ENCODE results near the gene OR5H2. TPM values are rescaled to one million over a fixed set of nuclear protein-coding genes. Genes with fewer than 3 reads are reported as not detected.

The OR5H2 gene
- total and polyA plus RNA-seq, 10 of the 15 experiments (the other 5 are each of a cell fraction or from before 2014, with no cell fraction given): 1.7 TPM; not detected in 9

- intact Hi-C loops (cut with micrococcal nuclease; ENCODE audit: unreplicated experiment): loop anchor here (5.0 kb wide), 1 partner anchor 95 kb away; no protein-coding TSS in a partner anchor
- CTCF ChIA-PET: interaction anchor here (0.7 to 3.1 kb wide), 8 partner anchors 12 to 289 kb away, joined by 3 to 16 read pairs (median 4); no protein-coding TSS in a partner anchor
These were observed 44.6 kb downstream of the OR5H2 start for GRCh38 chr3:98326945-98327344.

More at GRCh38 chr3:98326945-98327344, 44.6 kb downstream of the OR5H2 start:
- H3K79me2 ChIP-seq (ENCODE audit: control insufficient read depth, insufficient read depth, low read length): no peaks in the 10 kb centered on the region
- FAIRE-seq (no peak), ATAC-seq (peak; percentile 69), DNase-seq (ENCODE audit: low read depth, low spot score) (peak; percentile 35)
- in situ Hi-C loops (cut with MboI): loop anchor here (5.0 to 25.0 kb wide), 3 partner anchors 140 to 485 kb away; no protein-coding TSS in a partner anchor
- ChIA-PET POLR2A (interaction anchor here (0.6 to 2.3 kb wide), 2 partner anchors 13 to 52 kb away, joined by 6 read pairs; no protein-coding TSS in a partner anchor), RAD21 (ENCODE audit: unreplicated experiment) (interaction anchor here (1.1 kb wide), 1 partner anchor 142 kb away, joined by 3 read pairs; no protein-coding TSS in a partner anchor), SMC1A (ENCODE audit: uncharacterized antibody, unreplicated experiment) (interaction anchor here (1.0 to 5.7 kb wide), 4 partner anchors 13 to 286 kb away, joined by 3 to 41 read pairs (median 6); no protein-coding TSS in a partner anchor)
- no peaks in the 10 kb centered on the region for H3K27me3 ChIP-seq (replicated peaks in 1 of 2; ENCODE audit: control insufficient read depth in 2 of 2, insufficient read depth in 2 of 2, low read length in 1 of 2)
- no peaks in the 10 kb centered on the region for H3K36me3 ChIP-seq (ENCODE audit: control insufficient read depth in 2 of 2, insufficient read depth in 2 of 2, low read length in 1 of 2)
- no peak overlapping the region for H3K27ac ChIP-seq (ENCODE audit: control insufficient read depth, insufficient read depth)
- peak overlapping the region; percentile 21; the same call in 1 of the 2 replicates for H3K4me2 ChIP-seq (ENCODE audit: control insufficient read depth, insufficient read depth)
- TF ChIP-seq SREBF1 (IDR thresholded peaks at IDR 0.05; ENCODE audit: low read length): no peak
- 0 out of 2 replicates have a peak, but pooled peaks have one; percentile 16 for TF ChIP-seq IKZF1 (conservative IDR thresholded peaks at IDR 0.05)
- 0 out of 2 replicates have a peak, but pooled peaks have one; percentile 21 for TF ChIP-seq BCL11A (IDR thresholded peaks at IDR 0.05; ENCODE audit: low read depth, low read length)
- TF ChIP-seq RFX5 (IDR thresholded peaks at IDR 0.05; ENCODE audit: low read depth, low read length): no peak
- peak in 1 of 2 experiments; percentile 79; a peak in 1 of 4 replicates for TF ChIP-seq ETV6 (conservative IDR thresholded peaks at IDR 0.05 in 1 of 2, IDR thresholded peaks at IDR 0.05 in 1 of 2; ENCODE audit: borderline replicate concordance in 1 of 2, low read depth in 1 of 2)
- TF ChIP-seq JUNB (IDR thresholded peaks at IDR 0.05): peak; percentile 75
- peak; percentile 68 for TF ChIP-seq ATF2 (IDR thresholded peaks at IDR 0.05; ENCODE audit: low read length)
- TF ChIP-seq IRF4 (IDR thresholded peaks at IDR 0.05; ENCODE audit: low read depth, low read length): peak; percentile 69; the same call in 1 of the 2 replicates
- 0 out of 4 replicates have a peak, but pooled peaks of 1 of the 2 experiments have one; percentile 10 for TF ChIP-seq BHLHE40 (IDR thresholded peaks at IDR 0.05; ENCODE audit: borderline replicate concordance in 1 of 2, low read depth in 2 of 2, low read length in 1 of 2)
- peak; percentile 30; the same call in 1 of the 2 replicates for TF ChIP-seq NFIC (IDR thresholded peaks at IDR 0.05; ENCODE audit: low read depth, low read length)
- TF ChIP-seq CBX5 (IDR thresholded peaks at IDR 0.05; ENCODE audit: low read depth): 0 out of 2 replicates have a peak, but pooled peaks have one; percentile 38
- peak; percentile 35; the same call in 1 of the 2 replicates for TF ChIP-seq RUNX3 (IDR thresholded peaks at IDR 0.05; ENCODE audit: low read length)
- TF ChIP-seq NFYB (IDR thresholded peaks at IDR 0.05; ENCODE audit: insufficient read depth, low read depth, low read length): no peak
- H3K9ac ChIP-seq (ENCODE audit: control insufficient read depth, insufficient read depth, low read length): no peak overlapping the region
- no peaks in the 10 kb centered on the region for H4K20me1 ChIP-seq (ENCODE audit: control insufficient read depth, insufficient read depth)
- no peak overlapping the region for H3K4me3 ChIP-seq
- peaks cover 5% of the 10 kb centered on the region for H3K4me1 ChIP-seq (ENCODE audit: control insufficient read depth, insufficient read depth, low read length)
- H2AFZ ChIP-seq (ENCODE audit: control insufficient read depth, low read depth, low read length): peak overlapping the region; percentile 45
- BruUV-seq (replicated peaks): no TSS peak
- H3K9me3 ChIP-seq (replicated peaks; ENCODE audit: control insufficient read depth, insufficient read depth, low read length): no peaks in the 10 kb centered on the region

Measured in GM12878 (cell line).